KOPT-K1 (cell line): ENCODE results near the gene LMF2.
A peak's percentile ranks its signal among the peaks of the same experiment; 100 is the strongest.

Source experiments
- H3K27ac ChIP-seq: fragments of 200-600 bp; sonication (generic); 2 replicates; pipeline ENCODE4 v1.5.1; 2016; ENCODE audit warnings: antibody characterized with exemption, mild to moderate bottlenecking, low read depth, low read length; ENCODE audit not compliant: poor library complexity, severe bottlenecking
- H3K36me3 ChIP-seq: fragments of 200-600 bp; sonication (generic); 2 replicates; pipeline ENCODE4 v1.5.1; 2017; ENCODE audit warnings: antibody characterized with exemption, mild to moderate bottlenecking, low read length, moderate library complexity; ENCODE audit not compliant: insufficient read depth
- H3K9me3 ChIP-seq: fragments of 200-600 bp; sonication (generic); 2 replicates; pipeline ENCODE4 v1.5.1; 2017; ENCODE audit warnings: antibody characterized with exemption, low read length, mild to moderate bottlenecking; ENCODE audit not compliant: insufficient read depth, poor library complexity, severe bottlenecking

Gene LMF2

GRCh38 chr22:50474710-50475651 is 32.5 kb downstream of the LMF2 start, which contains the start of gene SBF1:
SBF1 (minus strand) TSS chr22:50475035; CDS start chr22:50474840, 195 bp downstream.
- Histone ChIP-seq H3K27ac (peak within 1 kb of the TSS; percentile 96), H3K9me3 (no peaks in the 10 kb centered on the region), H3K36me3 (no peaks in the 10 kb centered on the region)

GRCh38 chr22:50473855-50474671 is 33.4 kb downstream of the LMF2 start:
- Histone ChIP-seq H3K9me3 (no peaks in the 10 kb centered on the region), H3K36me3 (no peaks in the 10 kb centered on the region), H3K27ac (peak overlapping the region; percentile 96)

GRCh38 chr22:50473088-50473487 is 34.4 kb downstream of the LMF2 start:
- H3K36me3 ChIP-seq = no peaks in the 10 kb centered on the region
- H3K27ac ChIP-seq = peak overlapping the region; percentile 96
- no peaks in the 10 kb centered on the region for H3K9me3 ChIP-seq

GRCh38 chr22:50471962-50472361 is 35.5 kb downstream of the LMF2 start:
- Histone ChIP-seq H3K36me3 (peaks cover 6% of the 10 kb centered on the region), H3K27ac (peak overlapping the region; percentile 96), H3K9me3 (no peaks in the 10 kb centered on the region)

- H3K36me3 ChIP-seq = peaks cover 13% of the 10 kb centered on the region
- H3K27ac ChIP-seq = peak overlapping the region; percentile 96
- H3K9me3 ChIP-seq = no peaks in the 10 kb centered on the region
Measured at GRCh38 chr22:50471197-50471847, 36.2 kb downstream of the LMF2 start.

- peak overlapping the region; percentile 96 for H3K27ac ChIP-seq
- H3K36me3 ChIP-seq = peaks cover 21% of the 10 kb centered on the region
- no peaks in the 10 kb centered on the region for H3K9me3 ChIP-seq
Measured at GRCh38 chr22:50470491-50470890, 37.0 kb downstream of the LMF2 start.

- no peaks in the 10 kb centered on the region for H3K9me3 ChIP-seq
- H3K27ac ChIP-seq = peak overlapping the region; percentile 96
- H3K36me3 ChIP-seq = peaks cover 29% of the 10 kb centered on the region
Measured at GRCh38 chr22:50469377-50470305, 37.9 kb downstream of the LMF2 start.

GRCh38 chr22:50468626-50469025 is 38.9 kb downstream of the LMF2 start:
- H3K9me3 ChIP-seq = no peaks in the 10 kb centered on the region
- H3K36me3 ChIP-seq = peaks cover 40% of the 10 kb centered on the region
- peak overlapping the region; percentile 96 for H3K27ac ChIP-seq

- Histone ChIP-seq H3K9me3 (no peaks in the 10 kb centered on the region), H3K27ac (peak overlapping the region; percentile 96), H3K36me3 (peaks cover 47% of the 10 kb centered on the region)
Measured at GRCh38 chr22:50467773-50468440, 39.6 kb downstream of the LMF2 start.

- no peaks in the 10 kb centered on the region for H3K9me3 ChIP-seq
- peaks cover 52% of the 10 kb centered on the region for H3K36me3 ChIP-seq
- peak overlapping the region; percentile 21 for H3K27ac ChIP-seq
Measured at GRCh38 chr22:50467341-50467740, 40.2 kb downstream of the LMF2 start.

- Histone ChIP-seq H3K27ac (no peak overlapping the region), H3K36me3 (peaks cover 73% of the 10 kb centered on the region), H3K9me3 (no peaks in the 10 kb centered on the region)
Measured at GRCh38 chr22:50465066-50465930, 42.2 kb downstream of the LMF2 start.

GRCh38 chr22:50464451-50464850 is 43.1 kb downstream of the LMF2 start:
- Histone ChIP-seq H3K36me3 (peaks cover 81% of the 10 kb centered on the region), H3K27ac (no peak overlapping the region), H3K9me3 (no peaks in the 10 kb centered on the region)
